Pancreas (tissue), 10 donors: ENCODE measurements around the gene CSTPP1. TPM values are rescaled to one million over a fixed set of nuclear protein-coding genes. Genes with fewer than 3 reads are reported as not detected.

ENCODE experiments used
- ATAC-seq, 4 donors: fragments of 200-7000 bp; cut with Tn5 transposase; one replicate each; pipeline versions ENCODE4 v1.8.0 to v1.9.1; 2020; ENCODE audit warnings: mild to moderate bottlenecking in 4 of 4, moderate library complexity in 4 of 4
- DNase-seq, 6 donors: peaks; one replicate each; pipeline ENCODE4 v3.0.0-alpha.2; 2020
- FAIRE-seq: peaks from 2 replicates; lab custom pipeline; 2012; peaks lifted over from hg19 to GRCh38; lab: Jason Lieb, UNC
- H3K27ac ChIP-seq, 4 donors: fragments of 200-600 bp; sonication (generic); 1 replicate in 3 of 4; 2 replicates in 1 of 4; pipeline versions ENCODE4 v1.5.0 to v1.8.0; 2020
- H3K27me3 ChIP-seq, 4 donors: fragments of 200-600 bp; one replicate each; pipeline ENCODE4 v1.8.0; 2021
- H3K36me3 ChIP-seq, 3 donors: fragments of 200-600 bp; sonication (generic) in 1 of 3; one replicate each; pipeline versions ENCODE4 v1.5.0 to v1.8.0; 2020 to 2021
- H3K4me1 ChIP-seq, 3 donors: fragments of 200-600 bp; one replicate each; pipeline ENCODE4 v1.8.0; 2021
- H3K4me3 ChIP-seq, 4 donors: fragments of 200-600 bp; sonication (generic) in 2 of 4; one replicate each; pipeline versions ENCODE4 v1.5.0 to v1.8.0; 2020 to 2021
- H3K9me3 ChIP-seq, 4 donors: fragments of 200-600 bp; one replicate each; pipeline ENCODE4 v1.8.0; 2021
- CTCF ChIP-seq, 4 donors: fragments of 200-600 bp; sonication (generic) in 3 of 4; IDR thresholded peaks; one replicate each; pipeline versions ENCODE4 v1.5.0 to v1.8.0; 2021; ENCODE audit warnings: antibody characterized with exemption in 4 of 4
- WGBS, 2 donors: extraction: QIAGEN DNeasy Blood & Tissue Kit; methylation state at CpG; one replicate each; pipeline ENCODE4 v1.1.7; 2013; 5-methylcytosine and 5-hydroxymethylcytosine counted together
- intact Hi-C, 3 donors: fragments of 100-400 bp; cut with DNase I; formaldehyde crosslinking; loops; one replicate each; pipeline versions ENCODE4 v1.11.1 to v1.14.2; 2022
- polyA plus RNA-seq, 2 donors: library from polyadenylated mRNA; stranded (reverse); fragments of 200-250 nt; gene quantifications; one replicate each; pipeline ENCODE4 v1.2.3, GENCODE V29; 2013
- total RNA-seq, 6 donors: library from RNA; stranded (reverse); fragmentation: NEBNext Ultra II Directional in 4 of 6; extraction: Animal tissue kit (Norgen Biotek cat#: 25700) in 4 of 6; gene quantifications; one replicate each; pipeline versions ENCODE4 v1.2.1 to v1.2.4, GENCODE V29; 2021 to 2023
- donor health status: healthy with polysubstance abuse.
- donor health status: DM: no; HTN: no; CAD: no; lungs with moderate emphysema.
- donor health status: DM: no; HTN: no; CAD: no.
- donor health status: control.
- donor health status: control.
- donor health status: Bipolar disorder and iron deficiency.
- donor health status: DM: yes; HTN: yes; CAD: no.
- donor health status: DM: no; HTN: no; CAD: no.
- donor health status: DM: no; HTN: no; CAD: no.
- donor health status: DM: yes; HTN: yes; CAD: no.

CSTPP1 gene
- total and polyA plus RNA-seq, 8 donors, result 9.7 to 23.6 (median 14.0) TPM

GRCh38 chr11:47171061-47171838 is 234.7 kb downstream of the CSTPP1 start:
- Histone ChIP-seq H3K36me3 (peaks cover 18 to 58% (median 39%) of the 10 kb centered on the region in 3 donors), H3K4me3 (no peak overlapping the region), H3K4me1 (peaks cover 8 to 11% (median 11%) of the 10 kb centered on the region in 3 donors), H3K9me3 (no peaks in the 10 kb centered on the region), H3K27me3 (no peaks in the 10 kb centered on the region), H3K27ac (no peak overlapping the region)
- ATAC-seq (no peak), DNase-seq (no peak), FAIRE-seq (no peak)
- no peak for TF ChIP-seq CTCF (IDR thresholded peaks at IDR 0.05)
- 89 to 90% methylated on average over 16 of the region's 16 CpGs for WGBS, 2 donors
- intact Hi-C loops, result loop anchor here in 1 of 3 donors (10.0 kb wide), 1 partner anchor 184 kb away; the partner anchor contains the start of gene MYBPC3

GRCh38 chr11:47171856-47172255 is 235.3 kb downstream of the CSTPP1 start:
- FAIRE-seq, result no peak
- H3K27me3 ChIP-seq, result no peaks in the 10 kb centered on the region
- DNase-seq, result no peak
- no peak overlapping the region for H3K4me3 ChIP-seq
- 75 to 77% methylated on average over 8 of the region's 8 CpGs for WGBS, 2 donors
- ATAC-seq, result no peak
- H3K4me1 ChIP-seq, result peaks cover 8 to 11% (median 11%) of the 10 kb centered on the region in 3 donors
- intact Hi-C loops, result loop anchor here in 1 of 3 donors (10.0 kb wide), 1 partner anchor 183 kb away; the partner anchor contains the start of gene MYBPC3
- H3K27ac ChIP-seq, result no peak overlapping the region
- no peaks in the 10 kb centered on the region for H3K9me3 ChIP-seq
- no peak for TF ChIP-seq CTCF (IDR thresholded peaks at IDR 0.05)
- H3K36me3 ChIP-seq, result peaks cover 12 to 52% (median 33%) of the 10 kb centered on the region in 3 donors

GRCh38 chr11:47172740-47173336 is 236.3 kb downstream of the CSTPP1 start:
- Histone ChIP-seq H3K27me3 (no peaks in the 10 kb centered on the region), H3K4me3 (no peak overlapping the region), H3K27ac (no peak overlapping the region), H3K9me3 (no peaks in the 10 kb centered on the region), H3K36me3 (peaks cover 7 to 42% (median 24%) of the 10 kb centered on the region in 3 donors), H3K4me1 (peaks cover 10 to 13% (median 11%) of the 10 kb centered on the region in 3 donors)
- 60 to 61% methylated on average over 6 of the region's 6 CpGs for WGBS, 2 donors
- TF ChIP-seq CTCF (IDR thresholded peaks at IDR 0.05), result no peak
- intact Hi-C loops, result loop anchor here in 1 of 3 donors (10.0 kb wide), 1 partner anchor 182 kb away; the partner anchor contains the start of gene MYBPC3
- ATAC-seq (no peak), DNase-seq (no peak), FAIRE-seq (no peak)

GRCh38 chr11:47175746-47176327 is 239.3 kb downstream of the CSTPP1 start:
- 8% methylated on average over 14 of the region's 14 CpGs for WGBS, 2 donors
- Histone ChIP-seq H3K4me1 (peaks cover 11 to 15% (median 14%) of the 10 kb centered on the region in 3 donors), H3K4me3 (peak overlapping the region; percentile 72 to 93 (median 86)), H3K9me3 (no peaks in the 10 kb centered on the region), H3K27me3 (no peaks in the 10 kb centered on the region), H3K36me3 (peaks cover 0 to 16% (median 9%) of the 10 kb centered on the region in 3 donors), H3K27ac (peak overlapping the region in 2 of 4 donors; percentile 99 to 100)
- FAIRE-seq, result no peak
- DNase-seq, result no peak
- no peak for TF ChIP-seq CTCF (IDR thresholded peaks at IDR 0.05)
- no peak for ATAC-seq
- intact Hi-C loops, result loop anchor here in 1 of 3 donors (10.0 kb wide), 1 partner anchor 179 kb away; the partner anchor contains the start of gene MYBPC3
